GM21381 (cell line): ENCODE data around the gene GFRA1.

Experiments used
- ATAC-seq: cut with Tn5 transposase; IDR thresholded peaks from one replicate; pipeline ENCODE4 v1.9.1; 2021; ENCODE audit warnings: mild to moderate bottlenecking, moderate library complexity; ENCODE audit not compliant: unreplicated experiment

Gene GFRA1

GRCh38 chr10:116164291-116164690, 108.7 kb downstream of the GFRA1 start:
- no peak for ATAC-seq

- no peak for ATAC-seq
Measured at GRCh38 chr10:116163333-116164131, 109.5 kb downstream of the GFRA1 start.

GRCh38 chr10:116162851-116163250, 110.2 kb downstream of the GFRA1 start:
- no peak for ATAC-seq

- no peak for ATAC-seq
Measured at GRCh38 chr10:116160271-116160670, 112.7 kb downstream of the GFRA1 start.

- no peak for ATAC-seq
Measured at GRCh38 chr10:116159197-116159596, 113.8 kb downstream of the GFRA1 start.

- ATAC-seq, result no peak
Measured at GRCh38 chr10:116158036-116158435, 115.0 kb downstream of the GFRA1 start.

GRCh38 chr10:116157485-116157884, 115.5 kb downstream of the GFRA1 start:
- ATAC-seq, result no peak

- no peak for ATAC-seq
Measured at GRCh38 chr10:116156819-116157218, 116.2 kb downstream of the GFRA1 start.

- ATAC-seq, result no peak
Measured at GRCh38 chr10:116155191-116155590, 117.8 kb downstream of the GFRA1 start.

GRCh38 chr10:116154651-116155050, 118.4 kb downstream of the GFRA1 start:
- ATAC-seq, result no peak

- no peak for ATAC-seq
Measured at GRCh38 chr10:116151076-116151475, 121.9 kb downstream of the GFRA1 start.

GRCh38 chr10:116150606-116151005, 122.4 kb downstream of the GFRA1 start:
- no peak for ATAC-seq

GRCh38 chr10:116147147-116147905, 125.7 kb downstream of the GFRA1 start:
- ATAC-seq, result no peak

- no peak for ATAC-seq
Measured at GRCh38 chr10:116146372-116147140, 126.5 kb downstream of the GFRA1 start.

GRCh38 chr10:116143673-116144222, 129.3 kb downstream of the GFRA1 start:
- no peak for ATAC-seq

GRCh38 chr10:116141855-116142254, 131.2 kb downstream of the GFRA1 start:
- ATAC-seq, result no peak

GRCh38 chr10:116141246-116141645, 131.8 kb downstream of the GFRA1 start:
- ATAC-seq, result no peak

GRCh38 chr10:116139886-116140285, 133.1 kb downstream of the GFRA1 start:
- ATAC-seq, result no peak

- no peak for ATAC-seq
Measured at GRCh38 chr10:116138897-116139296, 134.1 kb downstream of the GFRA1 start.

- no peak for ATAC-seq
Measured at GRCh38 chr10:116136261-116136660, 136.7 kb downstream of the GFRA1 start.

GRCh38 chr10:116134322-116134721, 138.7 kb downstream of the GFRA1 start:
- ATAC-seq, result no peak
